ENCODE results near the gene NME4.
A peak's percentile ranks its signal among the peaks of the same experiment; 100 is the strongest.
"Not testable (repeated sequence)": the region's sequence is repeated elsewhere in the genome, so short reads cannot be mapped to it uniquely, and the experiment has no call there.

The NME4 gene

DNA sequence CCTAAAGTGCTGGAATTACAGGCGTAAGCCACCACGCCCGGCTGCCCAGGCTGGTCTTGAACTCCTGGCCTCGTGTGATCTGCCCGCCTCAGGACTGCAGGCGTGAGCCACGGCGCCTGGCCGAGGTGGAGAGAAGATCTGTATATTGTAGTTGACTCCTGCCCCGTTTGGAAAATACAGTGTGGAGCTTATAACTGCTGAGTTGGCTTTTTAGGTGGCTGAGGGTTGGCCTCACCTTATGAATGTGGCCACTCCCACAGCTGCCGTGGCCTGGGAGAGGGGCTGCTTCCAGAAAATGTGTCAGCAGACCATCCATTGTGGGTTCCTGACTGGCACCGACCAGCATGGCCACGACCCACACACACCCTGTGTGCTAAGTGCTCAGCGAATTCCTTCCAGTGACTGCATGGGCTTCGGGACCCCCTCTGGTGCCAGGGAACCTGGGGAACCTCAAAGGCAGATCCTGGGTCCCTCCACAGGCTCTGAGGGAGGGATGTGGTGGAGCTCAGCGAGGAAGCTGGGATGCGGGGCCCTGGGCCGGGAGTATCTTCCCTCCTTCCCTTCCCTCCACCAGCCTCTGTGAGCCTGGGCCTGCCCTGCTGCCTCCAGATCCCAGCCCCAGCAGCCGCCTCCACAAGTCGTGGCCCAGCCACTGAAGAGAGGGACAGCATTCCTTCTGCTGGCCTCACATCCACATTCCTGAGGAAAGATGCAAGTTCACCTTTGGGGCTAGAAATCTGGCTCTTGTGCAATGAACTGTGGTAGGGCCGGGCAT lies 17.6 kb downstream of the NME4 start:
- H3K27ac ChIP-seq: no peak overlapping the region
- TF ChIP-seq ZFX (IDR thresholded peaks at IDR 0.05; ENCODE audit: borderline replicate concordance): no peak
- TF ChIP-seq, protein P1, sequence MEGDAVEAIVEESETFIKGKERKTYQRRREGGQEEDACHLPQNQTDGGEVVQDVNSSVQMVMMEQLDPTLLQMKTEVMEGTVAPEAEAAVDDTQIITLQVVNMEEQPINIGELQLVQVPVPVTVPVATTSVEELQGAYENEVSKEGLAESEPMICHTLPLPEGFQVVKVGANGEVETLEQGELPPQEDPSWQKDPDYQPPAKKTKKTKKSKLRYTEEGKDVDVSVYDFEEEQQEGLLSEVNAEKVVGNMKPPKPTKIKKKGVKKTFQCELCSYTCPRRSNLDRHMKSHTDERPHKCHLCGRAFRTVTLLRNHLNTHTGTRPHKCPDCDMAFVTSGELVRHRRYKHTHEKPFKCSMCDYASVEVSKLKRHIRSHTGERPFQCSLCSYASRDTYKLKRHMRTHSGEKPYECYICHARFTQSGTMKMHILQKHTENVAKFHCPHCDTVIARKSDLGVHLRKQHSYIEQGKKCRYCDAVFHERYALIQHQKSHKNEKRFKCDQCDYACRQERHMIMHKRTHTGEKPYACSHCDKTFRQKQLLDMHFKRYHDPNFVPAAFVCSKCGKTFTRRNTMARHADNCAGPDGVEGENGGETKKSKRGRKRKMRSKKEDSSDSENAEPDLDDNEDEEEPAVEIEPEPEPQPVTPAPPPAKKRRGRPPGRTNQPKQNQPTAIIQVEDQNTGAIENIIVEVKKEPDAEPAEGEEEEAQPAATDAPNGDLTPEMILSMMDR (IDR thresholded peaks at IDR 0.05): no peak

- not testable (repeated sequence) for H3K27ac ChIP-seq
Observed at GRCh38 chr16:415170-415498, 18.1 kb downstream of the NME4 start.

- not testable (repeated sequence) for H3K27ac ChIP-seq
Observed at GRCh38 chr16:422179-422578, 25.2 kb downstream of the NME4 start.

DNA sequence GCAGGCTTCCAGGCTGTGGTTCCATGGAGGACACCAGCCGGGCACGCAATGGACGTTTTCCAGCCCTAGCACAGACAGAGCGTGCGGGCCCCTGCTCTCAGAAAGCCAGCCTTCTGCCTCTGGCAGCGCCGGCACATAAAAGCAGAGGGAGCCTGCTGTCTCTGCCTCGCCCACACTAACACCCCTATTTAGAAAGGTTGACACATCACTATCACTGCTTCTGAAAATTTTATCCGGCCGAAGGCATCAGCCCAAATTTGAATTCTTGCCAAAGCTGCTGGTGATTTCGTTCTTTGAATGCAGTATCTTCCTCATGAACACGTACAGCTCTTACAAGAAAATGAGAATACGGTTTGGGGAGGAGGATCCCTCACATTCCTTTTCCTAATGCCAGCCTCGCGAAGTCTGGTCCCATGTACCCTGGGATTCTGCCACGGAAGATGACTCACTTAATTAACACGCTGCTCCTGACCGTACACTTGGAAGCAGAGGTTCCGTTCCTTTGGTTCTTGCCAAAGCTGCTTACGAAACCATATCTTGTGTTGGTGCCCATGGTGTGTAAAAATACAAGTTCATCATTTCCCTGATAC lies 27.1 kb downstream of the NME4 start:
- H3K27ac ChIP-seq: no peak overlapping the region
- TF ChIP-seq, protein P1 (IDR thresholded peaks at IDR 0.05): no peak
- no peak for TF ChIP-seq ZFX (IDR thresholded peaks at IDR 0.05; ENCODE audit: borderline replicate concordance)

- peak overlapping the region; percentile 74 for H3K27ac ChIP-seq
- TF ChIP-seq, protein P1 (IDR thresholded peaks at IDR 0.05): no peak
- TF ChIP-seq ZFX (IDR thresholded peaks at IDR 0.05; ENCODE audit: borderline replicate concordance): no peak
Observed at GRCh38 chr16:424623-425081, 27.7 kb downstream of the NME4 start.

GRCh38 chr16:425082-425718 lies 28.2 kb downstream of the NME4 start, which contains the start of gene RAB11FIP3:
RAB11FIP3 (plus strand) TSS chr16:425649; CDS start chr16:426007, 358 bp downstream.
- TF ChIP-seq, protein P1 (IDR thresholded peaks at IDR 0.05): peak; percentile 37
- no peak for TF ChIP-seq ZFX (IDR thresholded peaks at IDR 0.05; ENCODE audit: borderline replicate concordance)
- H3K27ac ChIP-seq: peak within 1 kb of the TSS; percentile 74

DNA sequence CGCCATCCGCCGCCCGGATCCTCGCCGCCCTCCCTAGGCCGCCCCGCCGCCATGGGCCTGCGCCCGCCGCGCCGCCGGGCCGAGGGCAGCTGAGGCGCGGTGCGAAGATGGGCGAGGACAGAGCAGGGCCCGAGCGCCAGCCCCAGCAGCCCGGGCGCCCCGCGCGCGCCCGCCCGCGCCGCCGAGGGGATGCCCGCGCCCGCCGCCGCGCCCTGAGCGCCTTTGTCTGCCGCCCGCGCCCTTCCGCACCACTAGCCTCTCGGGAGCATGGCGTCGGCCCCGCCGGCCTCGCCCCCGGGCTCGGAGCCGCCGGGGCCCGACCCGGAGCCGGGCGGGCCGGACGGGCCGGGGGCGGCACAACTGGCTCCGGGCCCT lies 28.7 kb downstream of the NME4 start:
- no peak for TF ChIP-seq ZFX (IDR thresholded peaks at IDR 0.05; ENCODE audit: borderline replicate concordance)
- TF ChIP-seq, protein P1 (IDR thresholded peaks at IDR 0.05): no peak
- H3K27ac ChIP-seq: peak overlapping the region; percentile 74
